MM.1S (cell line): ENCODE results near the gene PTPRE.

Experiments used
- CTCF ChIP-seq: fragments of 300-600 bp; sonication (generic); IDR thresholded peaks from 2 replicates; pipeline ENCODE4 v1.5.1; 2016; ENCODE audit warnings: antibody characterized with exemption, low read length, mixed read lengths
- EZH2 ChIP-seq: fragments of 300-600 bp; sonication (generic); optimal IDR thresholded peaks from 2 replicates; pipeline ENCODE3; 2017; ENCODE audit warnings: low read depth, mild to moderate bottlenecking, antibody characterized with exemption, low read length, mixed read lengths
- EZH2phosphoT487 ChIP-seq: fragments of 300-600 bp; sonication (generic); IDR thresholded peaks from 2 replicates; pipeline ENCODE4 v1.6.1; 2018; ENCODE audit warnings: antibody characterized with exemption, low read length

GRCh38 chr10:128102480-128103228 lies 195.8 kb downstream of the PTPRE start:
- TF ChIP-seq CTCF: no peak
- no peak for TF ChIP-seq EZH2
- TF ChIP-seq EZH2phosphoT487: no peak
